Measurements from ENCODE around the gene MDFI. TPM values are rescaled to one million over a fixed set of nuclear protein-coding genes. Genes with fewer than 3 reads are reported as not detected.

Gene MDFI
- total RNA-seq, 1 experiment from 2014 or later = 19.4 TPM

- no TSS peak for BruUV-seq (replicated peaks)
- ChIA-PET POLR2A (ENCODE audit: unreplicated experiment) (no interaction called here), CTCF (no interaction called here)
- Histone ChIP-seq H3K27me3 (ENCODE audit: insufficient read depth, low read depth) (no peaks in the 10 kb centered on the region), H3F3A (ENCODE audit: insufficient read depth, low read depth) (0 out of 2 replicates have a peak, but pooled peaks cover 7% of the 10 kb centered on the region), H3K27ac (no peak overlapping the region), H3K4me2 (no peak overlapping the region), H3K4me1 (replicated peaks; ENCODE audit: insufficient read depth) (no peaks in the 10 kb centered on the region), H3K36me3 (ENCODE audit: low read depth) (no peaks in the 10 kb centered on the region), H3K9me2 (ENCODE audit: insufficient read depth) (no peaks in the 10 kb centered on the region), H3K79me2 (ENCODE audit: low read depth) (no peaks in the 10 kb centered on the region), H4K20me1 (ENCODE audit: insufficient read depth) (no peaks in the 10 kb centered on the region), H3K9me3 (ENCODE audit: insufficient read depth, low read depth) (no peaks in the 10 kb centered on the region), H3K4me3 (no peak overlapping the region), H2AFZ (no peak overlapping the region)
- intact Hi-C loops (cut with micrococcal nuclease; ENCODE audit: unreplicated experiment) = no loop called here
- DNase-seq = no peak
- TF ChIP-seq EZH2 (IDR thresholded peaks at IDR 0.05; ENCODE audit: low read depth) = no peak
- TF ChIP-seq CTCF (conservative IDR thresholded peaks at IDR 0.05) = no peak
Measured at GRCh38 chr6:41593406-41593805, 44.9 kb upstream of the MDFI start.

GRCh38 chr6:41593839-41594238, 44.4 kb upstream of the MDFI start:
- no peaks in the 10 kb centered on the region for H3K9me3 ChIP-seq (ENCODE audit: insufficient read depth, low read depth)
- H2AFZ ChIP-seq = no peak overlapping the region
- H4K20me1 ChIP-seq (ENCODE audit: insufficient read depth) = no peaks in the 10 kb centered on the region
- H3K36me3 ChIP-seq (ENCODE audit: low read depth) = no peaks in the 10 kb centered on the region
- ChIA-PET CTCF (no interaction called here), POLR2A (ENCODE audit: unreplicated experiment) (no interaction called here)
- no peak overlapping the region for H3K27ac ChIP-seq
- H3K4me2 ChIP-seq = no peak overlapping the region
- DNase-seq = no peak
- no peak for TF ChIP-seq EZH2 (IDR thresholded peaks at IDR 0.05; ENCODE audit: low read depth)
- no peak for TF ChIP-seq CTCF (conservative IDR thresholded peaks at IDR 0.05)
- H3K9me2 ChIP-seq (ENCODE audit: insufficient read depth) = no peaks in the 10 kb centered on the region
- 0 out of 2 replicates have a peak, but pooled peaks cover 7% of the 10 kb centered on the region for H3F3A ChIP-seq (ENCODE audit: insufficient read depth, low read depth)
- BruUV-seq (replicated peaks) = no TSS peak
- no peaks in the 10 kb centered on the region for H3K79me2 ChIP-seq (ENCODE audit: low read depth)
- H3K4me3 ChIP-seq = no peak overlapping the region
- no peaks in the 10 kb centered on the region for H3K4me1 ChIP-seq (replicated peaks; ENCODE audit: insufficient read depth)
- H3K27me3 ChIP-seq (ENCODE audit: insufficient read depth, low read depth) = no peaks in the 10 kb centered on the region
- intact Hi-C loops (cut with micrococcal nuclease; ENCODE audit: unreplicated experiment) = loop anchor here (1.0 kb wide), 1 partner anchor 42 kb away; no protein-coding TSS in a partner anchor

- no peak for TF ChIP-seq EZH2 (IDR thresholded peaks at IDR 0.05; ENCODE audit: low read depth)
- TF ChIP-seq CTCF (conservative IDR thresholded peaks at IDR 0.05) = no peak
- Histone ChIP-seq H3K4me2 (no peak overlapping the region), H3K27ac (no peak overlapping the region), H3K4me1 (replicated peaks; ENCODE audit: insufficient read depth) (no peaks in the 10 kb centered on the region), H3K79me2 (ENCODE audit: low read depth) (no peaks in the 10 kb centered on the region), H3K27me3 (ENCODE audit: insufficient read depth, low read depth) (no peaks in the 10 kb centered on the region), H3K9me2 (ENCODE audit: insufficient read depth) (no peaks in the 10 kb centered on the region), H3K4me3 (no peak overlapping the region), H4K20me1 (ENCODE audit: insufficient read depth) (no peaks in the 10 kb centered on the region), H3K36me3 (ENCODE audit: low read depth) (no peaks in the 10 kb centered on the region), H3K9me3 (ENCODE audit: insufficient read depth, low read depth) (no peaks in the 10 kb centered on the region), H2AFZ (no peak overlapping the region), H3F3A (ENCODE audit: insufficient read depth, low read depth) (0 out of 2 replicates have a peak, but pooled peaks cover 7% of the 10 kb centered on the region)
- no TSS peak for BruUV-seq (replicated peaks)
- ChIA-PET CTCF (no interaction called here), POLR2A (ENCODE audit: unreplicated experiment) (no interaction called here)
- intact Hi-C loops (cut with micrococcal nuclease; ENCODE audit: unreplicated experiment) = loop anchor here (1.0 kb wide), 1 partner anchor 42 kb away; no protein-coding TSS in a partner anchor
- no peak for DNase-seq
Measured at GRCh38 chr6:41594326-41594725, 43.9 kb upstream of the MDFI start.

Measured in PC-9 (cell line).